A673 (cell line): ENCODE results near the gene CAPZA2. TPM values are rescaled to one million over a fixed set of nuclear protein-coding genes. Genes with fewer than 3 reads are reported as not detected.

Experiments
- BruUV-seq: library from RNA; stranded (reverse); fragments of 400-500 nt; replicated peaks from 2 replicates; lab custom pipeline; 2021; lab: Mats Ljungman, UMichigan
- CTCF ChIA-PET: fragments of 300-600 bp; sonication (Branson Sonifier 250); formaldehyde crosslinking; loops from one replicate; lab custom pipeline; 2022; ENCODE audit warnings: antibody characterized with exemption; lab: Charles Lee
- POLR2A ChIA-PET: fragments of 300-600 bp; sonication (Branson Sonifier 250); formaldehyde crosslinking; loops from one replicate; lab custom pipeline; 2022; ENCODE audit warnings: antibody characterized with exemption; ENCODE audit not compliant: low non-redundant PET; lab: Charles Lee
- DNase-seq: peaks from one replicate; pipeline ENCODE4 v3.0.0-alpha.2; 2015; ENCODE audit warnings: low spot score
- H3K27ac ChIP-seq: fragments of 200-600 bp; sonication (generic); 2 replicates; pipeline ENCODE4 v1.5.1; 2016; ENCODE audit warnings: mixed run types, low read depth, mild to moderate bottlenecking, mixed read lengths, antibody characterized with exemption, low read length; ENCODE audit not compliant: poor library complexity, severe bottlenecking
- H3K27me3 ChIP-seq: fragments of 200-600 bp; sonication (generic); replicated peaks from 2 replicates; pipeline ENCODE4 v1.6.1; 2017; ENCODE audit warnings: mixed run types, low read depth, mild to moderate bottlenecking, mixed read lengths, antibody characterized with exemption, low read length; ENCODE audit not compliant: insufficient read depth, poor library complexity
- H3K36me3 ChIP-seq: fragments of 200-600 bp; sonication (generic); 2 replicates; pipeline ENCODE4 v1.6.1; 2016; ENCODE audit warnings: mixed run types, mild to moderate bottlenecking, mixed read lengths, antibody characterized with exemption, low read length; ENCODE audit not compliant: insufficient read depth, poor library complexity, severe bottlenecking
- H3K4me1 ChIP-seq: fragments of 200-600 bp; sonication (generic); 2 replicates; pipeline ENCODE4 v1.6.1; 2017; ENCODE audit warnings: mixed run types, mild to moderate bottlenecking, mixed read lengths, antibody characterized with exemption, low read length; ENCODE audit not compliant: insufficient read depth, poor library complexity, severe bottlenecking
- H3K4me3 ChIP-seq: fragments of 200-600 bp; sonication (generic); 2 replicates; pipeline ENCODE4 v1.5.1; 2016; ENCODE audit warnings: low read depth, mixed run types, mild to moderate bottlenecking, mixed read lengths, low read length; ENCODE audit not compliant: poor library complexity, severe bottlenecking
- H3K9me3 ChIP-seq: fragments of 200-600 bp; sonication (generic); 2 replicates; pipeline ENCODE4 v1.6.1; 2016; ENCODE audit warnings: mixed run types, low read depth, mild to moderate bottlenecking, mixed read lengths, antibody characterized with exemption, low read length; ENCODE audit not compliant: poor library complexity, severe bottlenecking
- EZH2 ChIP-seq: fragments of 200-600 bp; sonication (generic); IDR thresholded peaks from 2 replicates; pipeline ENCODE4 v1.6.1; 2017; ENCODE audit warnings: borderline replicate concordance, low read depth, mild to moderate bottlenecking, mixed read lengths, antibody characterized with exemption, low read length; ENCODE audit not compliant: poor library complexity, severe bottlenecking
- intact Hi-C: fragments of 100-400 bp; cut with micrococcal nuclease; formaldehyde crosslinking; loops from one replicate; pipeline ENCODE4 v1.10.0; 2022; ENCODE audit not compliant: unreplicated experiment
- total RNA-seq: library from RNA; stranded (reverse); gene quantifications from 2 replicates; pipeline ENCODE4 v1.2.3, GENCODE V29; 2021
- TF ChIP-seq, protein P1 (sequence below): fragments of 300-800, 200-600 bp; sonication (generic); conservative IDR thresholded peaks from 2 replicates; pipeline ENCODE4 v1.5.1; 2017; ENCODE audit warnings: low read depth, mild to moderate bottlenecking, antibody characterized with exemption, low read length, moderate library complexity, mixed read lengths

CAPZA2 gene
- total RNA-seq, 1 experiment from 2014 or later = 118 TPM

- no peaks in the 10 kb centered on the region for H3K27me3 ChIP-seq
- H3K9me3 ChIP-seq = no peaks in the 10 kb centered on the region
- peaks cover 43% of the 10 kb centered on the region for H3K36me3 ChIP-seq
- DNase-seq = no peak
- H3K27ac ChIP-seq = no peak overlapping the region
- no peak overlapping the region for H3K4me3 ChIP-seq
- ChIA-PET POLR2A (no interaction called here), CTCF (no interaction called here)
- intact Hi-C loops = no loop called here
- BruUV-seq = no TSS peak
- H3K4me1 ChIP-seq = no peaks in the 10 kb centered on the region
- no peak for TF ChIP-seq EZH2
- TF ChIP-seq, protein P1, sequence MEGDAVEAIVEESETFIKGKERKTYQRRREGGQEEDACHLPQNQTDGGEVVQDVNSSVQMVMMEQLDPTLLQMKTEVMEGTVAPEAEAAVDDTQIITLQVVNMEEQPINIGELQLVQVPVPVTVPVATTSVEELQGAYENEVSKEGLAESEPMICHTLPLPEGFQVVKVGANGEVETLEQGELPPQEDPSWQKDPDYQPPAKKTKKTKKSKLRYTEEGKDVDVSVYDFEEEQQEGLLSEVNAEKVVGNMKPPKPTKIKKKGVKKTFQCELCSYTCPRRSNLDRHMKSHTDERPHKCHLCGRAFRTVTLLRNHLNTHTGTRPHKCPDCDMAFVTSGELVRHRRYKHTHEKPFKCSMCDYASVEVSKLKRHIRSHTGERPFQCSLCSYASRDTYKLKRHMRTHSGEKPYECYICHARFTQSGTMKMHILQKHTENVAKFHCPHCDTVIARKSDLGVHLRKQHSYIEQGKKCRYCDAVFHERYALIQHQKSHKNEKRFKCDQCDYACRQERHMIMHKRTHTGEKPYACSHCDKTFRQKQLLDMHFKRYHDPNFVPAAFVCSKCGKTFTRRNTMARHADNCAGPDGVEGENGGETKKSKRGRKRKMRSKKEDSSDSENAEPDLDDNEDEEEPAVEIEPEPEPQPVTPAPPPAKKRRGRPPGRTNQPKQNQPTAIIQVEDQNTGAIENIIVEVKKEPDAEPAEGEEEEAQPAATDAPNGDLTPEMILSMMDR = no peak
These were observed 56.3 kb downstream of the CAPZA2 start for GRCh38 chr7:116918704-116919103.

- Histone ChIP-seq H3K9me3 (no peaks in the 10 kb centered on the region), H3K27me3 (no peaks in the 10 kb centered on the region), H3K4me3 (no peak overlapping the region), H3K4me1 (no peaks in the 10 kb centered on the region), H3K36me3 (peaks cover 35% of the 10 kb centered on the region), H3K27ac (no peak overlapping the region)
- BruUV-seq = no TSS peak
- ChIA-PET POLR2A (no interaction called here), CTCF (no interaction called here)
- DNase-seq = no peak
- TF ChIP-seq, protein P1 = no peak
- TF ChIP-seq EZH2 = no peak
- intact Hi-C loops = no loop called here
These were observed 58.0 kb downstream of the CAPZA2 start for GRCh38 chr7:116920359-116920758.

- DNase-seq = no peak
- H3K27me3 ChIP-seq = no peaks in the 10 kb centered on the region
- peaks cover 16% of the 10 kb centered on the region for H3K36me3 ChIP-seq
- intact Hi-C loops = no loop called here
- no peaks in the 10 kb centered on the region for H3K4me1 ChIP-seq
- H3K27ac ChIP-seq = no peak overlapping the region
- ChIA-PET CTCF (no interaction called here), POLR2A (no interaction called here)
- BruUV-seq = no TSS peak
- H3K9me3 ChIP-seq = no peaks in the 10 kb centered on the region
- TF ChIP-seq, protein P1 = no peak
- no peak for TF ChIP-seq EZH2
- H3K4me3 ChIP-seq = no peak overlapping the region
These were observed 60.2 kb downstream of the CAPZA2 start for GRCh38 chr7:116922545-116922944.
